Activated CD8-positive, alpha-beta memory T cell treated with anti-CD3 and anti-CD28 coated beads, Interleukin-2, amount 50 U/mL, for 24 hours (primary cell): ENCODE measurements around the gene SLC27A2.

ENCODE experiments used
- DNase-seq: peaks from one replicate; pipeline ENCODE4 v3.0.0-alpha.2; 2020; ENCODE audit errors: extremely low read depth

SLC27A2 gene

GRCh38 chr15:50241684-50242450 lies 59.9 kb downstream of the SLC27A2 start:
- no peak for DNase-seq

GRCh38 chr15:50244153-50244552 lies 62.2 kb downstream of the SLC27A2 start:
- no peak for DNase-seq

- no peak for DNase-seq
Observed at GRCh38 chr15:50244959-50245624, 63.1 kb downstream of the SLC27A2 start.

- no peak for DNase-seq
Observed at GRCh38 chr15:50246631-50247030, 64.6 kb downstream of the SLC27A2 start.

- DNase-seq: no peak
Observed at GRCh38 chr15:50247819-50248655, 66.0 kb downstream of the SLC27A2 start.

GRCh38 chr15:50248994-50249582 lies 67.1 kb downstream of the SLC27A2 start:
- DNase-seq: no peak

- DNase-seq: no peak
Observed at GRCh38 chr15:50249704-50250103, 67.7 kb downstream of the SLC27A2 start.

- DNase-seq: no peak
Observed at GRCh38 chr15:50250760-50251394, 68.9 kb downstream of the SLC27A2 start.

- DNase-seq: no peak
Observed at GRCh38 chr15:50251638-50252182, 69.7 kb downstream of the SLC27A2 start.

- no peak for DNase-seq
Observed at GRCh38 chr15:50252556-50252955, 70.6 kb downstream of the SLC27A2 start.

- no peak for DNase-seq
Observed at GRCh38 chr15:50256188-50257041, 74.4 kb downstream of the SLC27A2 start.

GRCh38 chr15:50257332-50257731 lies 75.3 kb downstream of the SLC27A2 start:
- DNase-seq: no peak

- no peak for DNase-seq
Observed at GRCh38 chr15:50257924-50258323, 75.9 kb downstream of the SLC27A2 start.

GRCh38 chr15:50259276-50259675 lies 77.3 kb downstream of the SLC27A2 start:
- DNase-seq: no peak

GRCh38 chr15:50260969-50261496 lies 79.0 kb downstream of the SLC27A2 start:
- DNase-seq: no peak

- DNase-seq: no peak
Observed at GRCh38 chr15:50261981-50262380, 80.0 kb downstream of the SLC27A2 start.

- DNase-seq: no peak
Observed at GRCh38 chr15:50262533-50262932, 80.5 kb downstream of the SLC27A2 start.

- DNase-seq: no peak
Observed at GRCh38 chr15:50265620-50266019, 83.6 kb downstream of the SLC27A2 start, which contains the start of gene HDC. Gene HDC, minus strand, starts transcription at chr15:50265726. Its CDS starts 103 bp downstream, at chr15:50265623.

GRCh38 chr15:50267577-50267976 lies 85.6 kb downstream of the SLC27A2 start:
- no peak for DNase-seq

- DNase-seq: no peak
Observed at GRCh38 chr15:50275091-50275490, 93.1 kb downstream of the SLC27A2 start.
